Natural killer cell (primary cell): ENCODE data around the gene ERRFI1. TPM values are rescaled to one million over a fixed set of nuclear protein-coding genes. Genes with fewer than 3 reads are reported as not detected.

Experiments used
- ATAC-seq, 3 donors: fragments of 150-1000 bp in 2 of 3; fragments of 200-7000 bp in 1 of 3; cut with Tn5 transposase; 1 replicate in 1 of 3; 2 replicates in 2 of 3; pipeline ENCODE4 v1.10.0; 2021; ENCODE audit warnings: mild to moderate bottlenecking in 2 of 3, moderate library complexity in 2 of 3
- DNase-seq, 2 donors: peaks; one replicate each; pipeline versions ENCODE4 v3.0.0 to v3.0.0-alpha.2; 2013 to 2021; ENCODE audit warnings: mixed read lengths in 1 of 2
- H3K27ac ChIP-seq: one replicate; pipeline ENCODE4 v1.5.1; 2013; ENCODE audit warnings: mild to moderate bottlenecking, low read length
- H3K27me3 ChIP-seq: one replicate; pipeline ENCODE4 v1.6.1; 2013; ENCODE audit warnings: low read length; ENCODE audit not compliant: control insufficient read depth, insufficient read depth
- H3K36me3 ChIP-seq: one replicate; pipeline ENCODE4 v1.6.1; 2013; ENCODE audit warnings: low read length; ENCODE audit not compliant: control insufficient read depth, insufficient read depth
- H3K4me1 ChIP-seq: one replicate; pipeline ENCODE4 v1.6.1; 2013; ENCODE audit warnings: low read length; ENCODE audit not compliant: control insufficient read depth, insufficient read depth
- H3K4me3 ChIP-seq: one replicate; pipeline ENCODE4 v1.5.1; 2013; ENCODE audit warnings: low read length
- H3K9me3 ChIP-seq: one replicate; pipeline ENCODE4 v1.6.1; 2013; ENCODE audit warnings: low read length; ENCODE audit not compliant: control insufficient read depth, insufficient read depth
- H3K27ac Mint-ChIP-seq, 2 donors: one replicate each; pipeline ENCODE4 v1.8.0; 2022; ENCODE audit warnings: mild to moderate bottlenecking in 2 of 2, mixed read lengths in 2 of 2, moderate library complexity in 1 of 2
- H3K27me3 Mint-ChIP-seq, 2 donors: one replicate each; pipeline ENCODE4 v1.8.0; 2022; ENCODE audit warnings: low read depth in 2 of 2, mixed read lengths in 2 of 2
- H3K36me3 Mint-ChIP-seq: one replicate; pipeline ENCODE4 v1.8.0; 2022; ENCODE audit warnings: mixed read lengths
- H3K4me1 Mint-ChIP-seq, 2 donors: one replicate each; pipeline ENCODE4 v1.8.0; 2022; ENCODE audit warnings: mixed read lengths in 2 of 2
- H3K4me3 Mint-ChIP-seq: one replicate; pipeline ENCODE4 v1.8.0; 2022; ENCODE audit warnings: mild to moderate bottlenecking, moderate library complexity, mixed read lengths
- H3K9me3 Mint-ChIP-seq, 2 donors: one replicate each; pipeline ENCODE4 v1.8.0; 2022; ENCODE audit warnings: mixed read lengths in 2 of 2
- WGBS: methylation state at CpG from one replicate; pipeline ENCODE4 v1.1.7; 2013; ENCODE audit warnings: missing lambda C conversion rate; ENCODE audit not compliant: insufficient coverage; 5-methylcytosine and 5-hydroxymethylcytosine counted together
- intact Hi-C: fragments of 100-400 bp; cut with micrococcal nuclease; formaldehyde crosslinking; loops from one replicate; pipeline ENCODE4 v1.14.2; 2022
- total RNA-seq, 4 donors: library from RNA; stranded (reverse); fragments of 120-200 nt in 1 of 4; gene quantifications; one replicate each; pipeline versions ENCODE4 v1.2.3 to v1.2.4, GENCODE V29; 2013 to 2022
- TF ChIP-seq, protein P1 (sequence below): fragments of 200-600 bp; IDR thresholded peaks from one replicate; pipeline ENCODE4 v1.8.0; 2022; ENCODE audit warnings: antibody characterized with exemption

ERRFI1 gene
- total RNA-seq, 3 donors from 2014 or later (not counting 1 experiment from before 2014, with no cell fraction given) = 2.9 to 4.9 (median 4.0) TPM

DNA sequence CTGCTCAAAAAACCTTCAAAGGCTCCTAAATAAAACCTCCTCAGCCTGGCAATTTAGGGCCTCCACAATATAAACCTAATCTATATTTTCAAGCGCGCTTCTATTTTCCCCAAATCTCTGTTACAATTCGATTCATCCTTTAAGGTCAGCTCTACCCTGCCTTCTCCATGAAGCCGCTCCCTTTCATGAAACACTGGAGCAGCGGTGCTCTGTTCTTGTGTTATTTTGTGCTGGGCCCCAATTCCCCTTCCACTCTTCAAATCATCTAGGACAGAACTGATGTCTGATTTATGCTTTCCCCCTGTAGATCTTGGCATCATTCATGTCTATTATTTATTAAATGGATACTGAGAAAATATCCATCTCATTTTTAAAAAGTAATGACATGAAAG lies 6.9 kb downstream of the ERRFI1 start:
- DNase-seq (no peak), ATAC-seq (no peak)
- H3K27ac Mint-ChIP-seq = no peak overlapping the region
- peaks cover 34 to 42% of the 10 kb centered on the region in 2 donors for H3K27me3 Mint-ChIP-seq
- peaks cover 7% of the 10 kb centered on the region for H3K27me3 ChIP-seq
- no peak overlapping the region for H3K4me3 Mint-ChIP-seq
- intact Hi-C loops = loop anchor here (5.0 kb wide), 1 partner anchor 212 kb away; no protein-coding TSS in a partner anchor
- no peak overlapping the region for H3K27ac ChIP-seq
- H3K4me3 ChIP-seq = no peak overlapping the region
- TF ChIP-seq, protein P1, sequence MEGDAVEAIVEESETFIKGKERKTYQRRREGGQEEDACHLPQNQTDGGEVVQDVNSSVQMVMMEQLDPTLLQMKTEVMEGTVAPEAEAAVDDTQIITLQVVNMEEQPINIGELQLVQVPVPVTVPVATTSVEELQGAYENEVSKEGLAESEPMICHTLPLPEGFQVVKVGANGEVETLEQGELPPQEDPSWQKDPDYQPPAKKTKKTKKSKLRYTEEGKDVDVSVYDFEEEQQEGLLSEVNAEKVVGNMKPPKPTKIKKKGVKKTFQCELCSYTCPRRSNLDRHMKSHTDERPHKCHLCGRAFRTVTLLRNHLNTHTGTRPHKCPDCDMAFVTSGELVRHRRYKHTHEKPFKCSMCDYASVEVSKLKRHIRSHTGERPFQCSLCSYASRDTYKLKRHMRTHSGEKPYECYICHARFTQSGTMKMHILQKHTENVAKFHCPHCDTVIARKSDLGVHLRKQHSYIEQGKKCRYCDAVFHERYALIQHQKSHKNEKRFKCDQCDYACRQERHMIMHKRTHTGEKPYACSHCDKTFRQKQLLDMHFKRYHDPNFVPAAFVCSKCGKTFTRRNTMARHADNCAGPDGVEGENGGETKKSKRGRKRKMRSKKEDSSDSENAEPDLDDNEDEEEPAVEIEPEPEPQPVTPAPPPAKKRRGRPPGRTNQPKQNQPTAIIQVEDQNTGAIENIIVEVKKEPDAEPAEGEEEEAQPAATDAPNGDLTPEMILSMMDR = no peak
- 98% methylated on average over 5 of the region's 5 CpGs for WGBS
- no peaks in the 10 kb centered on the region for H3K36me3 Mint-ChIP-seq
- no peaks in the 10 kb centered on the region for H3K9me3 Mint-ChIP-seq
- no peaks in the 10 kb centered on the region for H3K36me3 ChIP-seq
- peaks cover 0 to 5% of the 10 kb centered on the region in 2 donors for H3K4me1 Mint-ChIP-seq
- no peaks in the 10 kb centered on the region for H3K9me3 ChIP-seq
- no peaks in the 10 kb centered on the region for H3K4me1 ChIP-seq

GRCh38 chr1:8018492-8019228 lies 7.4 kb downstream of the ERRFI1 start:
- Mint-ChIP-seq H3K4me1 (peaks cover 0 to 5% of the 10 kb centered on the region in 2 donors), H3K36me3 (no peaks in the 10 kb centered on the region), H3K27ac (no peak overlapping the region), H3K4me3 (no peak overlapping the region), H3K9me3 (no peaks in the 10 kb centered on the region), H3K27me3 (peaks cover 30 to 36% of the 10 kb centered on the region in 2 donors)
- Histone ChIP-seq H3K4me3 (no peak overlapping the region), H3K27ac (no peak overlapping the region), H3K4me1 (no peaks in the 10 kb centered on the region), H3K9me3 (no peaks in the 10 kb centered on the region), H3K36me3 (no peaks in the 10 kb centered on the region), H3K27me3 (peaks cover 2% of the 10 kb centered on the region)
- no peak for ATAC-seq
- TF ChIP-seq, protein P1 = no peak
- no peak for DNase-seq
- intact Hi-C loops = loop anchor here (5.0 kb wide), 1 partner anchor 211 kb away; no protein-coding TSS in a partner anchor
- 89% methylated on average over 3 of the region's 3 CpGs for WGBS

DNA sequence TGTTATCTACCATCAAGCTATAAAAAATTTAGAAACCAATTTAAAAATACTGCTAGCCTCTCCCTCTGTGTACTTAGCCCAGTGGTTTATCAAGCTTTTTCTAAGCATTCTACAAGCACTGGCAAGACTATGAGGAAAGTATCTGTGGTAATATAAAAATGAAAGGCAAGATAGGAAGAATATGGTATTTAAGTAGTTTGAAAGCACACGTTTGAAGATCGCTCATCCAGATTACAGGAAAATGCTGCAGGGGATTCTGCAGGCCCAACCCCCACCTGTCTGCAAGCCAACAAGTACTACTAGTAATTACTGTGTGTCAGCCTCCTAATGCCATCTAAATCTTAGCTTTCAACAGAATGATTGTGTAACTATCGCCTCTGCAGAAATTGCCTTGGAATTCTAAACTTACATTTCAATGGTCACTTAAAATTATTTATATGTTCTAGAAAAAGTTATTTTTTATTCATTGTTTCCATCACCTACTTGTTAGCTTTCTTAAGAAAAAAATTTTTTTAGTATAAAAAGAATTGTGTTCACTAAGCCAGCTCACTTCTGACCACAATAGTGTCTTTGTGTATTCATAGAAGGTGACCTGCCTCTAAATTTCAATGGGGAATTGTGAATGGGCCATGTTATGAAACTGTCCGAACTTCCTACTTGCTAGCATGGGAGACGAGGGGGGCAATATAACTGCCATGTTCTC lies 8.5 kb downstream of the ERRFI1 start:
- TF ChIP-seq, protein P1 = no peak
- intact Hi-C loops = loop anchor here (5.0 kb wide), 1 partner anchor 210 kb away; no protein-coding TSS in a partner anchor
- no peak overlapping the region for H3K27ac ChIP-seq
- Mint-ChIP-seq H3K4me1 (peaks cover 0 to 5% of the 10 kb centered on the region in 2 donors), H3K36me3 (no peaks in the 10 kb centered on the region), H3K4me3 (no peak overlapping the region), H3K27ac (no peak overlapping the region), H3K9me3 (no peaks in the 10 kb centered on the region), H3K27me3 (peaks cover 25 to 33% of the 10 kb centered on the region in 2 donors)
- peaks cover 2% of the 10 kb centered on the region for H3K27me3 ChIP-seq
- no peaks in the 10 kb centered on the region for H3K9me3 ChIP-seq
- WGBS = 68% methylated on average over 4 of the region's 5 CpGs
- no peak overlapping the region for H3K4me3 ChIP-seq
- H3K4me1 ChIP-seq = no peaks in the 10 kb centered on the region
- H3K36me3 ChIP-seq = no peaks in the 10 kb centered on the region
- DNase-seq = no peak
- ATAC-seq = no peak
